ENCODE measurements around the gene IZUMO1.

GRCh38 chr19:48742096-48742495 is 4.6 kb downstream of the IZUMO1 start:
- TF ChIP-seq CTCF (IDR thresholded peaks at IDR 0.05), result no peak
- TF ChIP-seq POLR2A (IDR thresholded peaks at IDR 0.05), result no peak

All from uterus (tissue), 2 donors.